T-helper 1 cell treated with Interleukin-12 subunit alpha and Interleukin-12 subunit beta and Interleukin-4 antibody, amounts not matched to agents 30 ng/mL and 1 ng/mL, for 36 hours (primary cell): Measurements from ENCODE around the gene SDCCAG8. TPM values are rescaled to one million over a fixed set of nuclear protein-coding genes. Genes with fewer than 3 reads are reported as not detected.
"Not testable (repeated sequence)": the region's sequence is repeated elsewhere in the genome, so short reads cannot be mapped to it uniquely, and the experiment has no call there.

ENCODE experiments used
- intact Hi-C: fragments of 100-400 bp; cut with micrococcal nuclease; formaldehyde crosslinking; loops from one replicate; pipeline ENCODE4 v1.15.1; 2024
- total RNA-seq: library from RNA; stranded (reverse); gene quantifications from 2 replicates; pipeline ENCODE4 v1.2.3, GENCODE V29; 2022

Gene SDCCAG8
- total RNA-seq, result 20.7 and 24.9 TPM in 2 replicates

DNA sequence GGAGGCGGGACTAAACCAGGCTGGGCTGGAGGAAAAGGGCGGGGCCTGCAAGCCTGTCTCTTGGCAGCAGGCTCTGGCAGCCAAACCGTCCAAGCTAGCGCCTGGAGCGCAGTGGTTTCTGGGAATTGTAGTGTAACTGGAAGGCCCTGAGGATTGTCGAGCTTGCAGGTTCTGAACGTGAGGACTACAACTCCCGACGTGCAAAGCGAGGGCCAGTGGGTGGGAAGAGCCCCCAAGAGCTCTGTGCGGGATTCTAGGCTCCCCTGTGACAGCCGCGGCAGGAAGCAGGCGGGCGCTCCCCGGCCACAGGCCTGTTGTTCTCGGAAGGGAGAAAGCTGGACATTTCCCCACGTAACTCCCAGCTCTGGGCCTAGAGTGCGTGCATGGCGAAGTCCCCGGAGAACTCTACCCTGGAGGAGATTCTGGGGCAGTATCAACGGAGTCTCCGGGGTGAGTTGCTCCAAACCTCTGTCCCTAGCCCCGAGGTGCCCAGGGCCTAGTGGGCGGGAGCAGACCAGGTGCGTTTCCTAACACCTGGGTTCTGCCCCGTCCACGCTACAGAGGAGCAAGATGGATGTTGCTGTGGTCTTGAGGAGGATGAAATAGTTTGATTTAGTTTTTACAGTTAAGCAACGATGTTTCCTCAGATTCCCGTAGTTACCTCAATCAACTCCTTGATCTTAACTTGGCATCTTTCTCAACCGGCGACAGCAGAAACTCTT, at the start of gene SDCCAG8:
Gene SDCCAG8 (plus strand): TSS at position 251 of the 722 bp plus-strand sequence. CDS start 133 bp downstream, at position 384.
- intact Hi-C loops, result loop anchor here (1.0 to 2.0 kb wide), 18 partner anchors 31 to 1737 kb away; partner anchors contain the start of genes AKT3, CHML, COX20 and FH

DNA sequence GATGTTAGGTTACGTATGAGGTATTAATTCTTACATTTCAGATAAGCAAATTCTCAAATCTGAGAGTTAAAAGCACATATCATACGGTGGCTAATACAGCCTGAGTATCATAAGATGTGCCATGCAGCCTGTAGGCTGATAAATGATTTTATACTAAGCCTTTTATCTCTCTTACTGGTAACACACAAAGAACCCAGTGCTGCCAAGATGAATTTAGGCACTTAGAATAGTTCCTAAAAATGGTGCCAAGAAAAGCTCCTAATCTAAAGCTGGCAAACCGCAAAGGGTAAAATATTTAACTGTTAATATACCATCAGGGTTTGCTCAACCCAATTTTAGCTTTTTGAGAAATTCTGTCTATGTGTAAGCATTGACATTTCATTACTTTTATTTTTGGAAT, 43.9 kb upstream of the SDCCAG8 start:
- intact Hi-C loops, result not testable (repeated sequence)

DNA sequence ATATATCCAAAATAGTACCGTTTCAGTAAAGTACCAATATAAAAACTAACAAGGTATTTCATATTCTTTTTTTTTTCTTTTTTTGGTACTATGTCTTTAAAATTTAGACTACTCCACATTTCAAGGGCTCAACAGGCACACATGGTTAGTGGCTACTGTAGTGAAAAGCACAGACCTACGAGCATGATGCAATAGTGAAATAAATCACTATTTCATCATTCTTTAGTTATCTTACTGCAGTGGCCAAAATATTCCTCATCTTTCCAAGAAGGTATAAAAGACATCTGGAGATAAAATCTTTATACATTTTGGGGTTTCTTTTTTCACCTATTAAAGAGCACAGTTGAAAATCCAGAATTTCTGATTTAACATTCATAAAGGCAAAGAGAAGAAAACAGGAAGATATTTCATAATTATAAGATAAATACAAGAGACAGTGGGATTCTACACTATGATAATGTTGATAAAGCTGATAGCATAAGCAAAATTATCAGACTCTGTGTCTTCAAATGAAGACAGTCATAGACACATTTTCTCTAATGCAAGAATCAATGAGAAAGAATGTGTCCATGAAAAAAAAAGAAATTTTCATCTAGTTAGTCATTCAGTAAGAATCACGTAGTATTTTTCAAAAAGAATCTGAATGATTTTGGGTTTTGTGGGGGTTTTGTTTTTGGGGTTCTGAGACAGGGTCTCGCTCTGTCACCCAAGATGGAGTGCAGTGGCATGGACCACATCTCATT, 42.6 kb upstream of the SDCCAG8 start:
- intact Hi-C loops, result no loop called here

DNA sequence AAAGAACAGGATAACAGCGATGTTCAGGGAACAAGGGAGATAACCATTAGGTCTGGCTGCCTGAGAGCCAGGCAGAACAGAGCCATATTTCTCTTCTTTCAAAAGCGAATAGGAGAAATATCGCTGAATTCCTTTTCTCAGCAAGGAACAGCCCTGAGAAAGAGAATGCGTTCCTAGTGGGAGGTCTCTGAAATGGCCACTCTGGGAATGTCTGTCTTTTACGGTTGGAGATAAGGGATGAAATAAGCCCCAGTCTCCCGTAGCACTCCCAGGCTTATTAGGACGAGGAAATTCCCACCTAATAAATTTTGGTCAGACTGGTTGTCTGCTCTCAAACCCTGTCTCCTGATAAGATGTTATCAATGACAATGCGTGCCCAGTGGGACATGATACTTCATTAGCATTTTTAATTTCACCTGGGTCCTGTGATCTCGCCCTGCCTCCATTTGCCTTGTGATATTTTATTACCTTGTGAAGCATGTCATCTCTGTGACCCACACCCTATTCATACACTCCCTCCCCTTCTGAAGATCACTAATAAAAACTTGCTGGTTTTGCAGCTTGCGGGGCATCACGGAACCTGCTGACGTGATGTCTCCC, 40.5 kb upstream of the SDCCAG8 start:
- intact Hi-C loops, result not testable (repeated sequence)

DNA sequence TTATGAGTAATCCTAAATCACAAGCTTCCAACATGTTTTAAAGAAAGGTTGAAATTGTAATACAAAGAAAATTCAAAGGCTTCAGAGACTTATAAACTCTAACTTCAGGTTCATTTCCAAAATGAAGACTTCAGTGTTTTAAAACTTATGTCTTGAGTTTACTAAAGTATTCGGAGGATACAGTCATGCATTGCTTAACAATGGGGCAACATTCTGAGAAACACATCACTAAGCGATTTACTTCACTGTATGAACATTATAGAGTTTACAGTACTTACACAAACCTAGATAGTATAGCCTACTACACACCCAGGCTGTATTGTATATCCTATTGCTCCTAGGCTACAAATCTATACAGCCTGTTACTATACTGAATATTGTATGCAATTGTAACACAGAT, 39.1 kb upstream of the SDCCAG8 start:
- intact Hi-C loops, result no loop called here

DNA sequence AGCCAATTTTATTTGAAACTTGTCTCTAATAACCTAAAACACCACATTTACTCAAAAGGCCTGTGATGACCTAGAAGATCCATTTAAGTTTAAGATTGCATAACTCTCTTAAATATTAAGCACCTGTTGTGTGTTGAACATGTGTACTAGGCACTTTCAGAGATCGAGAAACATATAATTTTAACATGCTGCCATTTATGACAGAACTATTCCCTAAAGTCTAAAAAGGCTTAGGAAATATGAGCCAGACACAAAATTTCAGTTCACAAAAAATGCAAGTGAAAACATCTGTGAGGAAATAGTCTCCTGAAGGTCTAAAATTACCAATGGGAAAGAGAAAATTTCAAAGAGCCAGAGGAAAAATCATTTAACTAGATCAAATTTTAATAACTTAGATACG, 38.5 kb upstream of the SDCCAG8 start:
- intact Hi-C loops, result no loop called here

DNA sequence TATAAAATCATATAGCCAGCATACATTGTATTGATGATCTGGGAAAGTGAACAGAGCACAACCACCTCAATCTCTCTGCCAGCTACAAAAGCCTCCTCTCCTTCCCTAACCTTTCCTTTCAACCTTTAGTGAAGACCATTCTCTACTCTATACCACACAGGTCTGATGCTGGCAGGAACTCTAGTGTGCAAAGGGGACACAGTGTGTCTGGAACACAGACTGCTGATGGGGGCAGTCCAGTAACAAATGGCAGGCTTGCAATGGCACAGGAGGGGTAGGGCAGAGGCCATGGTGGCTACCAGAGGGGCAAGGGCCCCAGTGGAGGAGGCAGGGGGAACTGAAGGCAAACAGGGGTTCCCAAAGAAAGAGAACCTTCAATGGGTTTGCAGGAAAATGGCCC, 37.8 kb upstream of the SDCCAG8 start:
- intact Hi-C loops, result no loop called here

DNA sequence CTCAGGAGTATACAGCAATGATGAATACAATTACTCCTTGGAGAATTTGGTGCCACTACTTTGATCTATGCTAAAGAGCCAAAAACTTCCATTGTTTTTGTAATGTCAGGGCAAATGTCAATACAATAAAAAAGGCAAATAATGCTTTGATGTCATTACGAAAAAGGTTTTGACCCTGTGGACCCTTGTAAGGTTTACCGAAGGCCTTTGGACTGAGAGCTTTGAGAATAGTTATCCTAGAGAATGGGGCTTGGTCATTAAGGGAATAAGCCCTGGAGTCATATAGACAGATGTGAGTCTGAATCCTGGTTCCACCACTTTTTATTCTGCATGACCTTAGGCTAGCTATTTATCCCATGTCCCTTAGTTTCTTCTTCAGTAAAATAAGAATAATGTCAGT, 28.2 kb upstream of the SDCCAG8 start:
- intact Hi-C loops, result no loop called here

DNA sequence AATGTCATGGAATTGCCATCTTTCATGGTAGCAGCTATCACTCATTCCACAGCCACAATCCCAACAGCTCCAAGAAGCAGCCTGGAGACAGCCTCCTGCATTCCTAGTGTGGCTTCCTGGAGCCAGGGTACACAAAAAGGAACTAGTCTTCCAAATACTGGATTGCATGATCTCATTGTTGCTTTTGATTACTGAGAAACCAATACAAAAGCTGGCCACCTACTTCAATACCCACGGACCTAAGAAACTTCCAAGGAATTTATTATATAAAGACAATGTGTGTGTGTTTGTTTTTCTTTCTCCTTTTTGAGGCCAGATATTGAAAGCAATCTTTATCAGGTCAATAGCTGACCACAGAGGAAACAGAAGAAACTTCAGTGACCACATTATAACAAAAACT, 26.3 kb upstream of the SDCCAG8 start:
- intact Hi-C loops, result no loop called here

DNA sequence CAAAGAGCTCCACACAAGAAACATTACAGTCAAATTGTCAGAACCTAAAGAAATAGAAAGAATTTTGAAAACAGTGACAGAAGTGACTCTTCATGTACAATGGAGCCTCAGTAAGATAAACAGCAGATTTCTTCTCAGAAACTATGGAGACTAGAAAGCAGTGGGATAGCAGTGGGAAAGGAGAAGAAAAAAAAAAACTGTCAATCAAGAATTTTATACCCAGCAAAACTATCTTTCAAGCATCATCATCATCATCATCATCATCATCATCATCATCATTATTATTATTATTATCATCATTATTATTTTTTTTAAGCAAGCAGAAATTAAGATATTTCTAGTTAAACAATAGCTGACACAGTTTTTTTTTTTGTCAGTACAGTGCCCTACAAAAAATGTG, 24.9 kb upstream of the SDCCAG8 start:
- intact Hi-C loops, result no loop called here

DNA sequence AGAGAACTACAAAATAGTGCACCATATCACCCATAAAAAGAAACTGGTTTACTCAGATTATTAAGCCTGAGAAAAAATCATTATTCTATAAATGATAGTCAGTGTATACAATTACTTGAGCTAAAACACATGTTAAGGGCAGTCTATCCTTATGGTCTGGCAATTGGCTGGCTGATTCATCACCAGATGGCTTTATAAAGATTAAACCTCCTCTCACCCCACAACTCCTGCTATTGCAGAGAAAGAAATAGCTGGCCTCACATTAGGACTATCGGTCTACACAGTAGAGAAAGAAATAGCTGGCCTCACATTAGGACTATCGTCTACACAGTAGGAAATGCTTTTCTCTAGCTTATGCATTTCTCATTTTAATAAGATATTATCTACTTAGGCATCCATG, 21.9 kb upstream of the SDCCAG8 start:
- intact Hi-C loops, result no loop called here

DNA sequence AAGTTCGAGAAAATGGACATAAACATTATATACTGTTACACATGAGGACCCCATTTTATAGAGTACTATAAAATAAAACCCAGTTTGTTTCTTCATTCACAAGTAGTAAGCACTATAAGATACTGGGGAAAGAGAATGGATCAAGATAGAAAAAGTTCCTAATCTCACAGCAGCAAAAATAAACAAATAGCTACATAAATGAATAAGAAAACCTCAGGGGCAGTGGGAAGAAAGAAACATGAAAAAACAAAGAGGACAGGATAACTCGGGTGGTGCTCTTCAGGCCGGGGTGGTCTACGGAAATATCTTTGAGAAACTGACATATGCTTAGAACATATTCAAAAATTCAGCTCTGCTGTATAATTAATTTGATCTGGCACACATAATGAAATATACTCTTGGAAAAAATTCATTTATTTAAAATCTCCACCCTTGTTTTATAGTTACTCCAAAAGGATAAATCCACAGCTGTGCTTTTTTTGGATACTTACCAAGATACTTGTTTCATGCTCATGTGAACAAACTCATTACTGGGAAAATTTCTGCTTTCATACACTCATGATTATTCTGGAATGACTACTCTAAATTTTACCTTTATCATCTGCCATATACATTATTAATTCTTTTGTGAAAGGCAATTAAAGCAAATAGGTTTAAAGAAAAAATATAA, 20.7 kb upstream of the SDCCAG8 start:
- intact Hi-C loops, result no loop called here

DNA sequence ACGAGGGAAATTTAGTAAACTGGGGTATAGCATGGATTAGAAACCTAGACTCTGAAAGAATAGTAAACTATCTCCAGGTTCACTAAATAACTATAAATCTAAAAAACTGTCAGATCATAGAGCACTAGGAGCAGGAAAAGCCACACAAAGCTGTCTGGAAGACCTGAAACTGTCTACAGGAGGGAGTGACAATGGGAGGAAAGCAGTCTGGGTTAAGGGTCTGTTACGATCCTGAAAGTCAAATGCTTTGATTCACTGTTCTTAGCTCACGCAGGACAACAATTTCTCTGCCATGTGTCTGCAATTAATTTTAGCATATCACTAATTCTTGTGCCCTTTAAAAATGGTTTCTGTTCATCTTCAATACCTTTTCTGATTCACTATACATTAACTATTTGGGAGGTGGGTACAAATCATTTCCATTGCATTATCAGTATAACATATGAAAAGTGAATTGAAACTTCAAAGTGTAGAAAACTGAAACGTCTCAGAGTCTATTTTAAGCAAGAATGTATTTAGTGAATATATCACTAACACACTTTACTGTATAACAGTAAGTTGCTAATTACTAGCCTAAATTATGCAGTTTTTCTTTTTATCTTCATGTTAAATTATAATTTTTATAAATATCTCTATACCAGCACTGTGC, 19.1 kb upstream of the SDCCAG8 start:
- intact Hi-C loops, result no loop called here

DNA sequence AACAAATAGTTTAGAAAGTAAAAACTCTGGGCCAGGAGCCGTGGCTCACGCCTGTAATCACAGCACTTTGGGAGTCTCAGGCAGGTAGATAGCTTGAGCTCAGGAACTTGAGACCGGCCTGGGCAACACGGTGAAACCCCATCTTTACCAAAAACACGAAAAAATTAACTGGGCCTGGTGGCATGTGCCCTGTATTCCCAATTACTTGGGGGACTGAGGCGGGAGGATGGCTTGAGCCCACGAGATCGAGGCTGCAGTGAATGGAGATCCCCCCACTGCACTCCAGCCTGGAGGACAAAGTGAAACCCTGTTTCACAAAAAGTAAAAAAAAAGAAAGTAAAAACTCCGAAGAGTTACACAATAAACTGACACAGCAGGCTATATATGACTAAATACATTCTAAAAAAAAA, 11.4 kb upstream of the SDCCAG8 start:
- intact Hi-C loops, result no loop called here

DNA sequence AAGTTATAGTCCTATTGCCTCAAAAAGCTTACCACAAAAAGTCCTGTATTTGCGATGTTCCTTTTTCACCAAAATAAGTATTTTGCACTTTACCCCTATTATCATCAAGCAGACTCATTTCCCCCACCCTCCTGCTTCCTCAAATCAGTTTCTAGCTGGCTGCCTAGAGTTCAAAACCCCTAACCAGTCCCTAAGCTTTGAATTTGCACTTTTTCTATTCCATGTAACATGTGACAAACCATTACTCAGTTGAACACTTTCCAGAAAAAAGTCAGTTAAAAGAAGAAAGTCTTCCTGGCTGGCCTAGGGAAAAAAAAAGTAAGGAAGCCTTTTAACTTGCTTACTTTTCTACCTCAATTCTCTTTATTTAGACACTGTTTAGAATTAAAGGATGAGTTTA, 8.9 kb upstream of the SDCCAG8 start:
- intact Hi-C loops, result no loop called here

DNA sequence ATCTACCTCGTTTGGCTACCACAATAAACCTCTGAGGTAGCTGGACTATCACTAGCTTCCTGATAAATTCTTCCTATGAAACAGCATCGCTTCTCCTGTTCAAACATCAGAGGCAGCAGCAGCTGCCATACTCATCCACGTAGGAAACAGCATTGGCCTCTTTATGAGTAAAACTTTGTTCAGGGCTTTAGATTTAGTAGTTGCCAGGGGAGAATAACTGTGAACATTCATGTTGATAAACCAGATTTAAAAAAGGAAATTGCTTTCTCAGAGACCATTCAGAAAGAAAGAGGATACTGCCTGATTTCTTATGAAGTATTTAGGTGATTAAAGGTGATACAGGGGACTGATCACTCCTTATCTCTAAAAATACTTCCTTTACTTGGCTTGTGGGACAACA, 7.9 kb upstream of the SDCCAG8 start:
- intact Hi-C loops, result no loop called here

DNA sequence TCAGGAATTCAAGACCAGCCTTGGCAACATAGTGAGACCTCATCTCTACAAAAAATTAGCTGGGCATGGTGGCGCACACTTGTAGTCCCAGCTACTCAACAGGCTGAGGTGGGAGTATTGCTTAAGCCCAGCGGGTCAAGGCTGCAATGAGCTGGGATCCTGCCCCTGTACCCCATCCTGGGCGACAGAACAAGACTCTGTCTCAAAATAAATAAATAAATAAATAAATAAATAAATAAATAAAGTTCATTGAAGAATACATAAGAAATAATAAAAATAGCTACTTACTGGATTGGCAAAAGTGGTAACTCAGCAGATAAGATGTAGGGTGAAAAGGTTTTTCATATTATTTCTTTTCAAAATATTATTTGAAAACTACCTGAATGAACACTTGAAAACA, 6.6 kb upstream of the SDCCAG8 start:
- intact Hi-C loops, result no loop called here

DNA sequence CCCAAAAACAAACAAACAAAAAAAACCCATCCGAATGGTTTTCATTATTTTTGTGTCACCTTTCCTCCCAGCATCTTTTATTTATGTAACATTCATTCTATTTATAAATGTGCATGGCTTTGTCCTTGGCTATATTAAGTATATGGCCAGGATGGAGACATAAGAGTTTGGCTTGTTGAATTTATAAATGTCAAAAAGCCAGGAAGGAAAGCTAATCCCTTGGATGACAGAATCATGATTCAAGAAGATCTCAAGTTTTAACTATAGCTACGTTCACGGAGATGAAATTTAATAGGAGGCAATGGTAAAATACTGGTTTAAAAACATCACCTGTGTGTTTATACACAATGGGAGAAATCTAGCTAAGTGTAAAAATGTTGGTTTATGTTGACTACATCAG, 5.7 kb upstream of the SDCCAG8 start:
- intact Hi-C loops, result no loop called here

DNA sequence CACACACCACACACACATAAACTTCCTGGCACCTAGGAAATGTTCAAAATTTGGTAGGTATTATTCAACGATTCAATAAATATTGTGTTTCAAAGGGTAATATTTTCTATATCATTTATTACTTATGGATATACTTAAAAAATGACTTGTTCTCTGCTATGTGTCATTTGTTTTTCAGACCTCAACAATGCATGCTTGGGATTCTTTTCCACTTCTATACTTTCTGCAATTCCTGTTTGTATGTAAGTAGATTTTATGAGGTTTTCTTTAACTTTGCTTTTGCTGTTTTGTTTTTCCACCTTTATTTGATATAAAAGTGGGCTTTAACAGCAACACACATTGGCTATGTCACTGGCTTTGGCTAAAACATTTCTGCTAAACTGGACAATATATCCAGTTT, 4.3 kb upstream of the SDCCAG8 start:
- intact Hi-C loops, result no loop called here

DNA sequence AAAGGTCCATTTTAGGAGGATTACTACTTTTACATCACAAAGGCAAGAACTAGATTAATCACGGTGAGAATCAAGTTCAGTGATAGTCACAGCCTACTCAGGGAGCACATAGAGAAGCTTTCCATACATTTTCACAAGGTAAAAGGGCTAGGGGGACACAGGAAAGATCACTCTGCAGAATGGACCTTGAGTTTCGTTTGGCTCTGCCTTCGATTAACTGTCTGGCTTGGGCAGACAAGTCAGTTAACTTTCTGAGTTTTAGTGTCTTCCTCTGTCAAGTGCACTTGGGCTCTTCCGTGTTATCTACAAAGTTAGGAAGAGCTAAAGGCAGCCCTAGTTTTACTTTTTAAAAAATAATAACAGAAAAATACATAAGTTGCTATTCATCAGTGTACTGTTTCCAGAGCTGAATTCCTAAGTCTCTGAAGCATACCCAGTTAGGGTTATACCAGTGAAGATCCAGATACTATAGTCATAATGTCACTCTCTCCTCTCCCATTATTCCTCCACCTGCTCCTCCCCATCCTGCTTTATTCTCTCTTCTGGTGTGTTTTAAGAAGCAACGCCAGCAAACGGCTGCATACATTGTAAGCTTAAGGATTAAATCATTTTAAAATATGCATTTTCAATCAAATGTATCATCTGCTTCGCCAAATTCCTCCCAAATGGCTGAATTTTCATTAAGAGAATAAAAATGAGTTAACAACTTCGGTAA, 2.5 kb upstream of the SDCCAG8 start:
- intact Hi-C loops, result no loop called here

DNA sequence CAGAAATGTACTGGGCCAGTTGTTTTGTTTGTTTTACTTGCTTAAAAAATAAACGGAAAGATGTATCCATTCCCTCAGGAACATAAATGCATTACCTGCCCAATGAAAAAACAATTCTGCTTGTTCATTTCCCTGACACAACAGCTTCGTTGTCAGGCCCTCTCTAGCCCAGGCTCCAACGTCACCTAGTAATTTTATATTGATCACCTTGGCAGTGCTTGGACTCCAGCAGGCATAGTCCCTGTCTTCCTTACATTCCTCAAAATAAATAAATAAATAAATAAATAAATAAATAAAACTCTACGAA, 2.0 kb upstream of the SDCCAG8 start:
- intact Hi-C loops, result loop anchor here (1.0 to 2.0 kb wide), 2 partner anchors 22 to 167 kb away; no protein-coding TSS in a partner anchor
